Measurements from ENCODE around the gene ZNFX1. TPM values are rescaled to one million over a fixed set of nuclear protein-coding genes. Genes with fewer than 3 reads are reported as not detected.
"Not testable (repeated sequence)": the region's sequence is repeated elsewhere in the genome, so short reads cannot be mapped to it uniquely, and the experiment has no call there.

Gene ZNFX1
- total RNA-seq, 3 donors from 2014 or later = 52.5 to 69.2 (median 56.4) TPM

GRCh38 chr20:49210101-49210756 is 67.6 kb downstream of the ZNFX1 start:
- H3K27me3 Mint-ChIP-seq (ENCODE audit: low read depth) = no peaks in the 10 kb centered on the region
- no peaks in the 10 kb centered on the region for H3K4me1 Mint-ChIP-seq (ENCODE audit: low read depth)
- H3K9me3 Mint-ChIP-seq = no peaks in the 10 kb centered on the region
- DNase-seq = no peak
- H3K4me3 Mint-ChIP-seq = no peak overlapping the region
- no peaks in the 10 kb centered on the region for H3K36me3 Mint-ChIP-seq (ENCODE audit: insufficient read depth)
- no peak for ATAC-seq

GRCh38 chr20:49207076-49207475 is 70.8 kb downstream of the ZNFX1 start:
- Mint-ChIP-seq H3K9me3 (no peaks in the 10 kb centered on the region), H3K36me3 (ENCODE audit: insufficient read depth) (no peaks in the 10 kb centered on the region), H3K4me3 (no peak overlapping the region), H3K27me3 (ENCODE audit: low read depth) (no peaks in the 10 kb centered on the region), H3K4me1 (ENCODE audit: low read depth) (no peaks in the 10 kb centered on the region)
- ATAC-seq (no peak), DNase-seq (no peak)

GRCh38 chr20:49203746-49204145 is 74.1 kb downstream of the ZNFX1 start:
- H3K27me3 Mint-ChIP-seq (ENCODE audit: low read depth) = no peaks in the 10 kb centered on the region
- no peaks in the 10 kb centered on the region for H3K9me3 Mint-ChIP-seq
- H3K4me3 Mint-ChIP-seq = no peak overlapping the region
- no peak for DNase-seq
- H3K4me1 Mint-ChIP-seq (ENCODE audit: low read depth) = no peaks in the 10 kb centered on the region
- ATAC-seq = no peak
- no peaks in the 10 kb centered on the region for H3K36me3 Mint-ChIP-seq (ENCODE audit: insufficient read depth)

GRCh38 chr20:49203011-49203410 is 74.8 kb downstream of the ZNFX1 start:
- DNase-seq (no peak), ATAC-seq (no peak)
- Mint-ChIP-seq H3K4me1 (ENCODE audit: low read depth) (no peaks in the 10 kb centered on the region), H3K9me3 (no peaks in the 10 kb centered on the region), H3K36me3 (ENCODE audit: insufficient read depth) (no peaks in the 10 kb centered on the region), H3K27me3 (ENCODE audit: low read depth) (no peaks in the 10 kb centered on the region), H3K4me3 (no peak overlapping the region)

- no peak for ATAC-seq
- Mint-ChIP-seq H3K4me1 (ENCODE audit: low read depth) (no peaks in the 10 kb centered on the region), H3K4me3 (no peak overlapping the region), H3K27me3 (ENCODE audit: low read depth) (no peaks in the 10 kb centered on the region), H3K9me3 (no peaks in the 10 kb centered on the region), H3K36me3 (ENCODE audit: insufficient read depth) (no peaks in the 10 kb centered on the region)
- DNase-seq = no peak
Measured at GRCh38 chr20:49199729-49200293, 78.0 kb downstream of the ZNFX1 start.

GRCh38 chr20:49192944-49193518 is 84.8 kb downstream of the ZNFX1 start:
- H3K4me1 Mint-ChIP-seq (ENCODE audit: low read depth); ATAC-seq; H3K9me3 Mint-ChIP-seq; DNase-seq; H3K36me3 Mint-ChIP-seq (ENCODE audit: insufficient read depth); H3K4me3 Mint-ChIP-seq; H3K27me3 Mint-ChIP-seq (ENCODE audit: low read depth): not testable (repeated sequence)

Other genes with a start within 250 kb of the ZNFX1 start
- gene CSE1L, start 231.7 kb downstream of the ZNFX1 start, total RNA-seq = 100 to 1,000 TPM; 135 to 151 (median 141) TPM
- gene STAU1, start 89.7 kb downstream of the ZNFX1 start, total RNA-seq = 10 to 100 TPM; 66.4 to 79.0 (median 74.2) TPM
- 10 to 100 TPM; 89.6 to 94.8 (median 93.1) TPM for gene DDX27, start 58.6 kb downstream of the ZNFX1 start, total RNA-seq
- under 1 TPM in 2 of 3 donors, not detected in 1; 0.05 TPM for gene KCNB1, start 204.6 kb upstream of the ZNFX1 start, total RNA-seq